Panc1 (cell line): ENCODE measurements around the gene CFAP299. TPM values are rescaled to one million over a fixed set of nuclear protein-coding genes. Genes with fewer than 3 reads are reported as not detected.

ENCODE experiments used
- ATAC-seq: fragments of 200-7000 bp; cut with Tn5 transposase; 2 replicates; pipeline ENCODE4 v1.9.1; 2020; ENCODE audit warnings: mild to moderate bottlenecking, moderate library complexity
- BruUV-seq: library from RNA; stranded (reverse); fragments of 400-500 nt; replicated peaks from 2 replicates; lab custom pipeline; 2021; lab: Mats Ljungman, UMichigan
- CTCF ChIA-PET: fragments of 300-600 bp; sonication (Branson Sonifier 250); formaldehyde crosslinking; loops from one replicate; lab custom pipeline; 2022; ENCODE audit warnings: antibody characterized with exemption; lab: Charles Lee
- POLR2A ChIA-PET: fragments of 300-600 bp; sonication (Branson Sonifier 250); formaldehyde crosslinking; loops from one replicate; lab custom pipeline; 2022; ENCODE audit warnings: antibody characterized with exemption; lab: Charles Lee
- DNase-seq: peaks from one replicate; pipeline ENCODE4 v3.0.0-alpha.2; 2010; ENCODE audit warnings: low read depth, low spot score
- H3K27ac ChIP-seq: 2 replicates; pipeline ENCODE4 v1.5.1; 2011; ENCODE audit warnings: mild to moderate bottlenecking, low read length, inconsistent platforms
- H3K27me3 ChIP-seq: fragments of 200-500 bp; sonication (Bioruptor generic); 2 replicates; pipeline ENCODE4 v1.6.0; 2014; ENCODE audit warnings: low read length, inconsistent platforms; ENCODE audit not compliant: control insufficient read depth, insufficient read depth
- H3K36me3 ChIP-seq: fragments of 200-500 bp; sonication (Bioruptor generic); 2 replicates; pipeline ENCODE4 v1.5.1; 2014; ENCODE audit warnings: inconsistent platforms, mild to moderate bottlenecking, low read length, moderate library complexity; ENCODE audit not compliant: control insufficient read depth, insufficient read depth
- H3K4me1 ChIP-seq: 2 replicates; pipeline ENCODE4 v1.5.1; 2011; ENCODE audit warnings: inconsistent platforms, mild to moderate bottlenecking, low read length, moderate library complexity; ENCODE audit not compliant: control insufficient read depth, insufficient read depth
- H3K4me3 ChIP-seq, 2 experiments: 2 replicates each; pipeline ENCODE4 v1.5.1; 2011 to 2012; ENCODE audit warnings: low read depth in 2 of 2, low read length in 2 of 2, mild to moderate bottlenecking in 2 of 2, inconsistent platforms in 1 of 2, moderate library complexity in 1 of 2
- H3K9me3 ChIP-seq: fragments of 200-500 bp; sonication (Bioruptor generic); 2 replicates; pipeline ENCODE4 v1.5.1; 2014; ENCODE audit warnings: low read depth, mild to moderate bottlenecking, inconsistent platforms, low read length, moderate library complexity; ENCODE audit not compliant: control insufficient read depth, insufficient read depth
- POLR2AphosphoS5 ChIP-seq: IDR thresholded peaks from 2 replicates; pipeline ENCODE4 v1.6.1; 2012; ENCODE audit warnings: mild to moderate bottlenecking, low read depth, low read length, moderate library complexity
- SIN3A ChIP-seq: IDR thresholded peaks from 2 replicates; pipeline ENCODE4 v1.6.1; 2012; ENCODE audit warnings: low read depth, mild to moderate bottlenecking, low read length, moderate library complexity, borderline replicate concordance; ENCODE audit not compliant: insufficient read depth
- TCF7L2 ChIP-seq: IDR thresholded peaks from 2 replicates; pipeline ENCODE4 v1.6.1; 2011; ENCODE audit warnings: mild to moderate bottlenecking, low read depth, low read length, inconsistent platforms
- in situ Hi-C: cut with HindIII; loops from 2 replicates; pipeline ENCODE4 v1.10.0; 2016; ENCODE audit warnings: low sequenced_read_pairs, low pct_unique_long_range_greater_than_20kb
- intact Hi-C: fragments of 100-400 bp; cut with micrococcal nuclease; formaldehyde crosslinking; loops from one replicate; pipeline ENCODE4 v1.10.0; 2022; ENCODE audit not compliant: unreplicated experiment
- total RNA-seq: library from RNA; stranded (reverse); gene quantifications from one replicate; pipeline ENCODE4 v1.2.1, GENCODE V29; 2021; ENCODE audit not compliant: unreplicated experiment
- TF ChIP-seq, protein P1 (sequence below): fragments of 450-650 bp; IDR thresholded peaks from 2 replicates; pipeline ENCODE4 v1.5.1; 2017; ENCODE audit warnings: mild to moderate bottlenecking
- TF ChIP-seq, protein P2 (sequence below), 2 experiments: IDR thresholded peaks; 2 replicates each; pipeline ENCODE4 v1.6.1; 2011 to 2012; ENCODE audit warnings: low read depth in 2 of 2, control low read depth in 1 of 2, low read length in 1 of 2, mild to moderate bottlenecking in 1 of 2, moderate library complexity in 1 of 2; ENCODE audit not compliant: insufficient read depth in 1 of 2

The CFAP299 gene
- total RNA-seq, 1 experiment from 2014 or later = not detected

GRCh38 chr4:80538276-80538926, 202.9 kb downstream of the CFAP299 start:
- CTCF ChIA-PET = no interaction called here
- Histone ChIP-seq H3K4me1 (no peaks in the 10 kb centered on the region), H3K9me3 (no peaks in the 10 kb centered on the region), H3K36me3 (no peaks in the 10 kb centered on the region), H3K4me3 (no peak overlapping the region), H3K27me3 (no peaks in the 10 kb centered on the region), H3K27ac (no peak overlapping the region)
- intact Hi-C loops (no loop called here), in situ Hi-C loops (no loop called here)
- POLR2A ChIA-PET = no interaction called here
- TF ChIP-seq SIN3A (no peak), POLR2AphosphoS5 (no peak), TCF7L2 (no peak)
- TF ChIP-seq, protein P1, sequence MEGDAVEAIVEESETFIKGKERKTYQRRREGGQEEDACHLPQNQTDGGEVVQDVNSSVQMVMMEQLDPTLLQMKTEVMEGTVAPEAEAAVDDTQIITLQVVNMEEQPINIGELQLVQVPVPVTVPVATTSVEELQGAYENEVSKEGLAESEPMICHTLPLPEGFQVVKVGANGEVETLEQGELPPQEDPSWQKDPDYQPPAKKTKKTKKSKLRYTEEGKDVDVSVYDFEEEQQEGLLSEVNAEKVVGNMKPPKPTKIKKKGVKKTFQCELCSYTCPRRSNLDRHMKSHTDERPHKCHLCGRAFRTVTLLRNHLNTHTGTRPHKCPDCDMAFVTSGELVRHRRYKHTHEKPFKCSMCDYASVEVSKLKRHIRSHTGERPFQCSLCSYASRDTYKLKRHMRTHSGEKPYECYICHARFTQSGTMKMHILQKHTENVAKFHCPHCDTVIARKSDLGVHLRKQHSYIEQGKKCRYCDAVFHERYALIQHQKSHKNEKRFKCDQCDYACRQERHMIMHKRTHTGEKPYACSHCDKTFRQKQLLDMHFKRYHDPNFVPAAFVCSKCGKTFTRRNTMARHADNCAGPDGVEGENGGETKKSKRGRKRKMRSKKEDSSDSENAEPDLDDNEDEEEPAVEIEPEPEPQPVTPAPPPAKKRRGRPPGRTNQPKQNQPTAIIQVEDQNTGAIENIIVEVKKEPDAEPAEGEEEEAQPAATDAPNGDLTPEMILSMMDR = no peak
- TF ChIP-seq, protein P2, sequence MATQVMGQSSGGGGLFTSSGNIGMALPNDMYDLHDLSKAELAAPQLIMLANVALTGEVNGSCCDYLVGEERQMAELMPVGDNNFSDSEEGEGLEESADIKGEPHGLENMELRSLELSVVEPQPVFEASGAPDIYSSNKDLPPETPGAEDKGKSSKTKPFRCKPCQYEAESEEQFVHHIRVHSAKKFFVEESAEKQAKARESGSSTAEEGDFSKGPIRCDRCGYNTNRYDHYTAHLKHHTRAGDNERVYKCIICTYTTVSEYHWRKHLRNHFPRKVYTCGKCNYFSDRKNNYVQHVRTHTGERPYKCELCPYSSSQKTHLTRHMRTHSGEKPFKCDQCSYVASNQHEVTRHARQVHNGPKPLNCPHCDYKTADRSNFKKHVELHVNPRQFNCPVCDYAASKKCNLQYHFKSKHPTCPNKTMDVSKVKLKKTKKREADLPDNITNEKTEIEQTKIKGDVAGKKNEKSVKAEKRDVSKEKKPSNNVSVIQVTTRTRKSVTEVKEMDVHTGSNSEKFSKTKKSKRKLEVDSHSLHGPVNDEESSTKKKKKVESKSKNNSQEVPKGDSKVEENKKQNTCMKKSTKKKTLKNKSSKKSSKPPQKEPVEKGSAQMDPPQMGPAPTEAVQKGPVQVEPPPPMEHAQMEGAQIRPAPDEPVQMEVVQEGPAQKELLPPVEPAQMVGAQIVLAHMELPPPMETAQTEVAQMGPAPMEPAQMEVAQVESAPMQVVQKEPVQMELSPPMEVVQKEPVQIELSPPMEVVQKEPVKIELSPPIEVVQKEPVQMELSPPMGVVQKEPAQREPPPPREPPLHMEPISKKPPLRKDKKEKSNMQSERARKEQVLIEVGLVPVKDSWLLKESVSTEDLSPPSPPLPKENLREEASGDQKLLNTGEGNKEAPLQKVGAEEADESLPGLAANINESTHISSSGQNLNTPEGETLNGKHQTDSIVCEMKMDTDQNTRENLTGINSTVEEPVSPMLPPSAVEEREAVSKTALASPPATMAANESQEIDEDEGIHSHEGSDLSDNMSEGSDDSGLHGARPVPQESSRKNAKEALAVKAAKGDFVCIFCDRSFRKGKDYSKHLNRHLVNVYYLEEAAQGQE (IDR thresholded peaks at IDR 0.05; ENCODE audit: insufficient read depth in 1 of 2, low read depth in 2 of 2, low read length in 1 of 2) = no peak
- no TSS peak for BruUV-seq
- DNase-seq (peak; percentile 10), ATAC-seq (no peak)

GRCh38 chr4:80539190-80539589, 203.7 kb downstream of the CFAP299 start:
- Histone ChIP-seq H3K4me1 (no peaks in the 10 kb centered on the region), H3K9me3 (no peaks in the 10 kb centered on the region), H3K4me3 (no peak overlapping the region), H3K36me3 (no peaks in the 10 kb centered on the region), H3K27me3 (no peaks in the 10 kb centered on the region), H3K27ac (no peak overlapping the region)
- TF ChIP-seq, protein P1 = no peak
- TF ChIP-seq, protein P2 (IDR thresholded peaks at IDR 0.05; ENCODE audit: insufficient read depth in 1 of 2, low read depth in 2 of 2, low read length in 1 of 2) = no peak
- TF ChIP-seq TCF7L2 (no peak), SIN3A (no peak), POLR2AphosphoS5 (no peak)
- intact Hi-C loops = no loop called here
- no TSS peak for BruUV-seq
- POLR2A ChIA-PET = no interaction called here
- CTCF ChIA-PET = no interaction called here
- no peak for ATAC-seq
- DNase-seq = no peak
- in situ Hi-C loops = no loop called here
